ENCODE results near the gene SIGLEC9.

Gene SIGLEC9

DNA sequence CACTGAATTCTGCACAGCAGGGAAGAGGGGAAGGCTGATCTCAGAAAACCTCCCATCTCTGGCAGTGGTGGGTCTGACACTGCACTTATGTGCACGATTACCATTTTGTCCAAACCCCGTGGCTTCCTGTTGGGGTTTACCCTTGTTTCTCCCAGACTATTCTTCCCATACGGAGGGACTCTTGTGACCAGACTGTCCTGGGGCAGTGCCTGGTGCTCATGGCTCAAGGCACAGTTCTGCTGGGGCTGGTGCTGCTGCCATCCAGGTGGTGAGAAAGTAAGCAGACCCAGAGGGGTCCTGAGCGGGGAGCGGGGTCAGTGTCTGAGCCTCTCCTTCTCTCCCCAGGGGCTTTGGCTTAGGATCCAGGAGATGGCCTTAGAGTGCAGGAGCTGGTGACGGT is 5.1 kb upstream of the SIGLEC9 start:
- Histone ChIP-seq H3K4me3 (ENCODE audit: low read depth, low read length) (no peak overlapping the region), H3K9ac (ENCODE audit: low read length) (no peak overlapping the region), H2BK5ac (ENCODE audit: low read depth, low read length, poor library complexity) (no peak overlapping the region), H4K8ac (ENCODE audit: low read depth, low read length) (no peak overlapping the region), H3K4me1 (ENCODE audit: control insufficient read depth in 1 of 2, insufficient read depth in 2 of 2, low read length in 2 of 2) (no peaks in the 10 kb centered on the region), H4K91ac (ENCODE audit: low read depth, low read length) (no peak overlapping the region), H3K14ac (ENCODE audit: low read length) (no peak overlapping the region), H3K79me1 (ENCODE audit: low read length) (no peaks in the 10 kb centered on the region), H3K23ac (ENCODE audit: low read length) (no peak overlapping the region), H3K9me3 (ENCODE audit: insufficient read depth, low read depth, low read length) (no peaks in the 10 kb centered on the region), H2BK12ac (ENCODE audit: low read length) (no peak overlapping the region), H3K18ac (ENCODE audit: low read length) (no peak overlapping the region), H4K12ac (ENCODE audit: low read depth, low read length) (no peak overlapping the region), H3K27me3 (ENCODE audit: insufficient read depth, low read length) (no peaks in the 10 kb centered on the region), H2BK120ac (ENCODE audit: insufficient read depth, low read length, poor library complexity) (no peak overlapping the region), H3K36me3 (ENCODE audit: control insufficient read depth in 1 of 2, insufficient read depth in 2 of 2, low read length in 2 of 2) (no peaks in the 10 kb centered on the region), H3K27ac (ENCODE audit: low read depth, low read length) (no peak overlapping the region), H3K4ac (ENCODE audit: low read depth, low read length) (no peak overlapping the region), H3K79me2 (ENCODE audit: control insufficient read depth, insufficient read depth, low read length, poor library complexity) (no peaks in the 10 kb centered on the region), H2AK5ac (ENCODE audit: low read length) (no peak overlapping the region), H3K4me2 (ENCODE audit: low read length) (no peak overlapping the region), H2AFZ (ENCODE audit: insufficient read depth, low read length, poor library complexity) (no peak overlapping the region)
- no CpG with 5 or more reads among the region's 6 CpGs for WGBS (ENCODE audit: extremely low coverage, insufficient coverage, insufficient read length)
- no peak for DNase-seq

DNA sequence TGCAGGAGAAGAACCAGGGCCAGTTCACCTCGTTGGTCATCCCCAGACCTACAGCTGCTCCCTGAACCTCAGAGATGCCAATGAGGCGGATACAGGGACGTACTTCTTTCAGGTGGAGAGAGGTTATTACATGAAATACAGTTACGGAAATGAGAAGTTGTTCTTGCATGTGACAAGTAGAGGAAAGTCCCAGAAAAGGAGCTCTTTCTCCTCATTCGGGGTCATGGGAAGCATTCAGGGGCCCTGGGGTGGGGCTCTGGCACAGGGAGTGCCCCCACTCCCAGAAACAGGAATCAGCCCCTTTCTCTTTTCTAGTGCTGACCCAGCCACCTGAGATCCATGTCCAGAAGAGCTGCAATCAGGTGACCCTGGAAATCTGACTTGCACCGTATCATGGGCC is 4.5 kb upstream of the SIGLEC9 start:
- Histone ChIP-seq H2BK120ac (ENCODE audit: insufficient read depth, low read length, poor library complexity) (no peak overlapping the region), H4K91ac (ENCODE audit: low read depth, low read length) (no peak overlapping the region), H3K36me3 (ENCODE audit: control insufficient read depth in 1 of 2, insufficient read depth in 2 of 2, low read length in 2 of 2) (no peaks in the 10 kb centered on the region), H3K27me3 (ENCODE audit: insufficient read depth, low read length) (no peaks in the 10 kb centered on the region), H3K4ac (ENCODE audit: low read depth, low read length) (no peak overlapping the region), H3K18ac (ENCODE audit: low read length) (no peak overlapping the region), H2AK5ac (ENCODE audit: low read length) (no peak overlapping the region), H3K23ac (ENCODE audit: low read length) (no peak overlapping the region), H3K4me1 (ENCODE audit: control insufficient read depth in 1 of 2, insufficient read depth in 2 of 2, low read length in 2 of 2) (no peaks in the 10 kb centered on the region), H3K79me2 (ENCODE audit: control insufficient read depth, insufficient read depth, low read length, poor library complexity) (no peaks in the 10 kb centered on the region), H2AFZ (ENCODE audit: insufficient read depth, low read length, poor library complexity) (no peak overlapping the region), H4K8ac (ENCODE audit: low read depth, low read length) (no peak overlapping the region), H2BK5ac (ENCODE audit: low read depth, low read length, poor library complexity) (no peak overlapping the region), H4K12ac (ENCODE audit: low read depth, low read length) (no peak overlapping the region), H3K14ac (ENCODE audit: low read length) (no peak overlapping the region), H3K9me3 (ENCODE audit: insufficient read depth, low read depth, low read length) (no peaks in the 10 kb centered on the region), H3K79me1 (ENCODE audit: low read length) (no peaks in the 10 kb centered on the region), H3K27ac (ENCODE audit: low read depth, low read length) (no peak overlapping the region), H3K9ac (ENCODE audit: low read length) (no peak overlapping the region), H3K4me3 (ENCODE audit: low read depth, low read length) (no peak overlapping the region), H3K4me2 (ENCODE audit: low read length) (no peak overlapping the region), H2BK12ac (ENCODE audit: low read length) (no peak overlapping the region)
- WGBS (ENCODE audit: extremely low coverage, insufficient coverage, insufficient read length) = no CpG with 5 or more reads among the region's 6 CpGs
- no peak for DNase-seq

DNA sequence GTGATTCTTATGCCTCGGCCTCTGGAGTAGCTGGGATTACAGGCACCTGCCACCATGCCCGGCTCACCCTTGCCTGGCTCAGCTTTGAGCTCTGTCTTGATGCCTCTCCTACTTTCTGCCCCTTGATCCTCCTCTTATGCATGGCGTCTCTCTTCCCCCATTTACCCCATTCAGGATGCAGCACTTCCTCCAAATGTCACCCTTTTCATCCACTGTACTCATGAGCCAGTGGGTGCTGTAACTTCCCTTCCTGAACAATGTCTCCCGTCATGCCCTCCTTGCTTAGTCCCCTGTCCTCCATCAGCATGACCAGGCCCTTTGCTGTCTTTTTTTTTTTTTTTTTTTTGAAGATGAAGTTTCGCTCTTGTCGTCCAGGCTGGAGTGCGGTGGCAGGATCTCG is 3.4 kb upstream of the SIGLEC9 start:
- no peak overlapping the region for H2BK12ac ChIP-seq (ENCODE audit: low read length)
- no peak overlapping the region for H2AK5ac ChIP-seq (ENCODE audit: low read length)
- no peak overlapping the region for H4K12ac ChIP-seq (ENCODE audit: low read depth, low read length)
- H3K27me3 ChIP-seq (ENCODE audit: insufficient read depth, low read length) = no peaks in the 10 kb centered on the region
- no peak overlapping the region for H4K8ac ChIP-seq (ENCODE audit: low read depth, low read length)
- no peak overlapping the region for H3K4ac ChIP-seq (ENCODE audit: low read depth, low read length)
- H3K36me3 ChIP-seq (ENCODE audit: control insufficient read depth in 1 of 2, insufficient read depth in 2 of 2, low read length in 2 of 2) = no peaks in the 10 kb centered on the region
- H2BK120ac ChIP-seq (ENCODE audit: insufficient read depth, low read length, poor library complexity) = no peak overlapping the region
- H3K23ac ChIP-seq (ENCODE audit: low read length) = no peak overlapping the region
- H3K27ac ChIP-seq (ENCODE audit: low read depth, low read length) = no peak overlapping the region
- no peaks in the 10 kb centered on the region for H3K9me3 ChIP-seq (ENCODE audit: insufficient read depth, low read depth, low read length)
- H2AFZ ChIP-seq (ENCODE audit: insufficient read depth, low read length, poor library complexity) = no peak overlapping the region
- no CpG with 5 or more reads among the region's 8 CpGs for WGBS (ENCODE audit: extremely low coverage, insufficient coverage, insufficient read length)
- H4K91ac ChIP-seq (ENCODE audit: low read depth, low read length) = no peak overlapping the region
- H3K9ac ChIP-seq (ENCODE audit: low read length) = no peak overlapping the region
- DNase-seq = no peak
- H3K4me3 ChIP-seq (ENCODE audit: low read depth, low read length) = no peak overlapping the region
- H3K14ac ChIP-seq (ENCODE audit: low read length) = no peak overlapping the region
- no peak overlapping the region for H3K18ac ChIP-seq (ENCODE audit: low read length)
- H3K4me1 ChIP-seq (ENCODE audit: control insufficient read depth in 1 of 2, insufficient read depth in 2 of 2, low read length in 2 of 2) = no peaks in the 10 kb centered on the region
- no peaks in the 10 kb centered on the region for H3K79me2 ChIP-seq (ENCODE audit: control insufficient read depth, insufficient read depth, low read length, poor library complexity)
- H3K79me1 ChIP-seq (ENCODE audit: low read length) = no peaks in the 10 kb centered on the region
- no peak overlapping the region for H3K4me2 ChIP-seq (ENCODE audit: low read length)
- no peak overlapping the region for H2BK5ac ChIP-seq (ENCODE audit: low read depth, low read length, poor library complexity)

DNA sequence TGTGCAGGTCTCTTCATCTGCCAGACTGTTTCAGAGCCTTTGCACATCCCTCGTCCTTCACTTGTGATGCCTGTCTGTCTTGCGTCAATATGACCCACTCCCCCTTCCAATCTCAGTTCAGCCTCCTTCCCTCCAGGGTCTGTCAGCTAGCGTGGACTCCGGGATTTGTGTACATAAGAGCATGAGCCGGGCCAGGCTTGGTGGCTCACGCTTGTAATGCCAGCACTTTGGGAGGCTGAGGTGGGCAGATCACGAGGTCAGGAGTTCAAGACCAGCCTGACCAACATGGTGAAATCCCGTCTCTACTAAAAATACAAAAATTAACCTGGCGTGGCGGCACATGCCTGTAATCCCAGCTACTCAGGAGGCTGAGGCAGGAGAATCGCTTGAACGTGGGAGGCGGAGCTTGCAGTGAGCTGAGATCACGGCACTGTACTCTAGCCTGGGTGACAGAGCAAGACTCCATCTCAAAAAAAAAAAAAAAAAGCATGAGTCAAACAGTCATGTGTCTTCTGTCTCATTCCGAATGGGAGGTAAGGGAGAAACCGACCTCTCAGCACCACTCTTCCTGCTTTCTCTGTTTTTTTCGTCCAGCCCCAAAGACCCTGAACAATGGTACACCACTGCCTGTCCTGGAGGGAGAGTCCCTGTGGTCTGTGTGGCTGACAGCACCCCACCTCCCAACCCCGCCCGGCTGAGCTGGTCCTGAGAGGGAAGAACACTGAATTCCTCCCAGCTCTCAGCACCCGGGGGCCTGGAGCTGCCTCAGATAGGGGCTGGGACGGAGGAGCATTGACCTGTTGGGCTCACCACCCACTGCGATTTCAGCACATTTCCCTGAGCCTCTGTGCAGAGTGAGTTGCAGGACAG is 2.4 kb upstream of the SIGLEC9 start:
- Histone ChIP-seq H3K79me1 (ENCODE audit: low read length) (no peaks in the 10 kb centered on the region), H3K23ac (ENCODE audit: low read length) (no peak overlapping the region), H3K4me1 (ENCODE audit: control insufficient read depth in 1 of 2, insufficient read depth in 2 of 2, low read length in 2 of 2) (no peaks in the 10 kb centered on the region), H4K91ac (ENCODE audit: low read depth, low read length) (no peak overlapping the region), H3K14ac (ENCODE audit: low read length) (no peak overlapping the region), H4K12ac (ENCODE audit: low read depth, low read length) (no peak overlapping the region), H3K9me3 (ENCODE audit: insufficient read depth, low read depth, low read length) (no peaks in the 10 kb centered on the region), H3K79me2 (ENCODE audit: control insufficient read depth, insufficient read depth, low read length, poor library complexity) (no peaks in the 10 kb centered on the region), H3K27ac (ENCODE audit: low read depth, low read length) (no peak overlapping the region), H3K4me2 (ENCODE audit: low read length) (no peak overlapping the region), H3K9ac (ENCODE audit: low read length) (no peak overlapping the region), H3K27me3 (ENCODE audit: insufficient read depth, low read length) (no peaks in the 10 kb centered on the region), H3K18ac (ENCODE audit: low read length) (no peak overlapping the region), H3K4me3 (ENCODE audit: low read depth, low read length) (no peak overlapping the region), H2BK5ac (ENCODE audit: low read depth, low read length, poor library complexity) (no peak overlapping the region), H4K8ac (ENCODE audit: low read depth, low read length) (no peak overlapping the region), H2AK5ac (ENCODE audit: low read length) (no peak overlapping the region), H3K4ac (ENCODE audit: low read depth, low read length) (no peak overlapping the region), H2BK12ac (ENCODE audit: low read length) (no peak overlapping the region), H2BK120ac (ENCODE audit: insufficient read depth, low read length, poor library complexity) (no peak overlapping the region), H3K36me3 (ENCODE audit: control insufficient read depth in 1 of 2, insufficient read depth in 2 of 2, low read length in 2 of 2) (no peaks in the 10 kb centered on the region), H2AFZ (ENCODE audit: insufficient read depth, low read length, poor library complexity) (no peak overlapping the region)
- no peak for DNase-seq
- WGBS (ENCODE audit: extremely low coverage, insufficient coverage, insufficient read length) = no CpG with 5 or more reads among the region's 22 CpGs

Measured in trophoblast cell (in vitro differentiated cells and primary cell).